Measurements from ENCODE around the gene PLPP7. TPM values are rescaled to one million over a fixed set of nuclear protein-coding genes. Genes with fewer than 3 reads are reported as not detected.

PLPP7 gene
- total RNA-seq, 1 donor from 2014 or later: 5.4 TPM

GRCh38 chr9:131276094-131276888, 13.2 kb upstream of the PLPP7 start, which contains the start of gene FAM78A:
Gene FAM78A, minus strand, starts transcription at chr9:131276510. Its CDS starts 331 bp downstream, at chr9:131276179.
- DNase-seq (ENCODE audit: low spot score): peak; percentile 63
- peak; percentile 88 for TF ChIP-seq EZH2 (IDR thresholded peaks at IDR 0.05)
- peak; percentile 79 for TF ChIP-seq EZH2phosphoT487 (IDR thresholded peaks at IDR 0.05)
- TF ChIP-seq, protein P1, sequence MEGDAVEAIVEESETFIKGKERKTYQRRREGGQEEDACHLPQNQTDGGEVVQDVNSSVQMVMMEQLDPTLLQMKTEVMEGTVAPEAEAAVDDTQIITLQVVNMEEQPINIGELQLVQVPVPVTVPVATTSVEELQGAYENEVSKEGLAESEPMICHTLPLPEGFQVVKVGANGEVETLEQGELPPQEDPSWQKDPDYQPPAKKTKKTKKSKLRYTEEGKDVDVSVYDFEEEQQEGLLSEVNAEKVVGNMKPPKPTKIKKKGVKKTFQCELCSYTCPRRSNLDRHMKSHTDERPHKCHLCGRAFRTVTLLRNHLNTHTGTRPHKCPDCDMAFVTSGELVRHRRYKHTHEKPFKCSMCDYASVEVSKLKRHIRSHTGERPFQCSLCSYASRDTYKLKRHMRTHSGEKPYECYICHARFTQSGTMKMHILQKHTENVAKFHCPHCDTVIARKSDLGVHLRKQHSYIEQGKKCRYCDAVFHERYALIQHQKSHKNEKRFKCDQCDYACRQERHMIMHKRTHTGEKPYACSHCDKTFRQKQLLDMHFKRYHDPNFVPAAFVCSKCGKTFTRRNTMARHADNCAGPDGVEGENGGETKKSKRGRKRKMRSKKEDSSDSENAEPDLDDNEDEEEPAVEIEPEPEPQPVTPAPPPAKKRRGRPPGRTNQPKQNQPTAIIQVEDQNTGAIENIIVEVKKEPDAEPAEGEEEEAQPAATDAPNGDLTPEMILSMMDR (IDR thresholded peaks at IDR 0.05): no peak
- H3K9ac ChIP-seq: no peak within 1 kb of the TSS

GRCh38 chr9:131276891-131277286, 12.6 kb upstream of the PLPP7 start:
- Histone ChIP-seq H3K36me3 (no peaks in the 10 kb centered on the region), H3K27me3 (peaks cover 55% of the 10 kb centered on the region), H3F3A (ENCODE audit: low read depth) (peaks cover 18% of the 10 kb centered on the region), H3K79me2 (ENCODE audit: low read depth) (no peaks in the 10 kb centered on the region), H2AFZ (replicated peaks) (peak overlapping the region; percentile 87), H3K4me1 (peaks cover 19% of the 10 kb centered on the region), H3K9me3 (ENCODE audit: low read depth) (no peaks in the 10 kb centered on the region), H3K27ac (no peak overlapping the region), H4K20me1 (ENCODE audit: low read depth) (peaks cover 12% of the 10 kb centered on the region), H3K9ac (no peak overlapping the region), H3K4me3 (peak overlapping the region; percentile 81), H3K4me2 (peak overlapping the region; percentile 99)
- Mint-ChIP-seq H3K36me3 (no peaks in the 10 kb centered on the region), H3K27ac (no peak overlapping the region), H3K4me3 (no peak overlapping the region), H3K4me1 (peaks cover 23% of the 10 kb centered on the region), H3K9me3 (no peaks in the 10 kb centered on the region), H3K27me3 (ENCODE audit: insufficient read depth, low read depth) (peaks cover 33% of the 10 kb centered on the region)
- TF ChIP-seq, protein P1 (IDR thresholded peaks at IDR 0.05): no peak
- TF ChIP-seq EZH2 (IDR thresholded peaks at IDR 0.05): peak; percentile 59
- no peak for TF ChIP-seq EZH2phosphoT487 (IDR thresholded peaks at IDR 0.05)
- peak; percentile 47 for DNase-seq (ENCODE audit: low spot score)

More at GRCh38 chr9:131276094-131276888, 13.2 kb upstream of the PLPP7 start, which contains the start of gene FAM78A:
- H3K36me3 Mint-ChIP-seq: no peaks in the 10 kb centered on the region
- Histone ChIP-seq H3K4me2 (peak within 1 kb of the TSS; percentile 99), H3K27me3 (peaks cover 49% of the 10 kb centered on the region), H4K20me1 (ENCODE audit: low read depth) (peaks cover 12% of the 10 kb centered on the region), H3K79me2 (ENCODE audit: low read depth) (no peaks in the 10 kb centered on the region), H2AFZ (replicated peaks) (peak within 1 kb of the TSS; percentile 87), H3K36me3 (no peaks in the 10 kb centered on the region), H3K4me1 (peaks cover 19% of the 10 kb centered on the region), H3K4me3 (peak within 1 kb of the TSS; percentile 81), H3K9me3 (ENCODE audit: low read depth) (no peaks in the 10 kb centered on the region), H3F3A (ENCODE audit: low read depth) (peaks cover 17% of the 10 kb centered on the region), H3K27ac (no peak within 1 kb of the TSS)
- H3K4me3 Mint-ChIP-seq: peak within 1 kb of the TSS; percentile 79
- H3K9me3 Mint-ChIP-seq: no peaks in the 10 kb centered on the region
- peaks cover 27% of the 10 kb centered on the region for H3K27me3 Mint-ChIP-seq (ENCODE audit: insufficient read depth, low read depth)
- no peak within 1 kb of the TSS for H3K27ac Mint-ChIP-seq
- peaks cover 22% of the 10 kb centered on the region for H3K4me1 Mint-ChIP-seq

- H3K4me1 ChIP-seq: peaks cover 19% of the 10 kb centered on the region
- peaks cover 23% of the 10 kb centered on the region for H3F3A ChIP-seq (ENCODE audit: low read depth)
- H3K27ac ChIP-seq: no peak overlapping the region
- H3K9me3 ChIP-seq (ENCODE audit: low read depth): no peaks in the 10 kb centered on the region
- peak overlapping the region; percentile 81 for H3K4me3 ChIP-seq
- no peaks in the 10 kb centered on the region for H3K79me2 ChIP-seq (ENCODE audit: low read depth)
- H3K27me3 ChIP-seq: peaks cover 60% of the 10 kb centered on the region
- H3K9ac ChIP-seq: no peak overlapping the region
- TF ChIP-seq, protein P1 (IDR thresholded peaks at IDR 0.05): peak; percentile 13
- TF ChIP-seq EZH2 (IDR thresholded peaks at IDR 0.05): peak; percentile 13
- no peak for TF ChIP-seq EZH2phosphoT487 (IDR thresholded peaks at IDR 0.05)
- peaks cover 2% of the 10 kb centered on the region for H3K36me3 Mint-ChIP-seq
- H3K4me3 Mint-ChIP-seq: no peak overlapping the region
- H2AFZ ChIP-seq (replicated peaks): peak overlapping the region; percentile 87
- H3K9me3 Mint-ChIP-seq: no peaks in the 10 kb centered on the region
- peak overlapping the region; percentile 99 for H3K4me2 ChIP-seq
- no peaks in the 10 kb centered on the region for H3K36me3 ChIP-seq
- peaks cover 29% of the 10 kb centered on the region for H3K4me1 Mint-ChIP-seq
- H3K27ac Mint-ChIP-seq: no peak overlapping the region
- peaks cover 38% of the 10 kb centered on the region for H3K27me3 Mint-ChIP-seq (ENCODE audit: insufficient read depth, low read depth)
- peak; percentile 36 for DNase-seq (ENCODE audit: low spot score)
- H4K20me1 ChIP-seq (ENCODE audit: low read depth): peaks cover 12% of the 10 kb centered on the region
These were observed 12.1 kb upstream of the PLPP7 start for GRCh38 chr9:131277287-131277909.

Measured in neural progenitor cell (in vitro differentiated cells).